NCI-H524 (cell line): Measurements from ENCODE around the gene FAHD2B.
"Not testable (repeated sequence)": the region's sequence is repeated elsewhere in the genome, so short reads cannot be mapped to it uniquely, and the experiment has no call there.

ENCODE experiments used
- DNase-seq, 2 experiments: peaks; one replicate each; lab custom pipeline; 2025; lab: John Stamatoyannopoulos, UW

FAHD2B gene

GRCh38 chr2:97067279-97068004, 27.2 kb downstream of the FAHD2B start:
- DNase-seq, result peak in 1 of 2 experiments; percentile 16

- DNase-seq, result not testable (repeated sequence)
Observed at GRCh38 chr2:97066030-97066429, 28.7 kb downstream of the FAHD2B start.

- DNase-seq, result not testable (repeated sequence)
Observed at GRCh38 chr2:97062020-97062419, 32.7 kb downstream of the FAHD2B start.

GRCh38 chr2:97059782-97060181, 34.9 kb downstream of the FAHD2B start:
- DNase-seq, result not testable (repeated sequence)

- DNase-seq, result peak in 1 of 2 experiments; percentile 7
Observed at GRCh38 chr2:97056150-97056549, 38.5 kb downstream of the FAHD2B start.

- DNase-seq, result not testable (repeated sequence)
Observed at GRCh38 chr2:97050032-97050431, 44.6 kb downstream of the FAHD2B start.

- DNase-seq, result not testable (repeated sequence)
Observed at GRCh38 chr2:97048448-97048847, 46.2 kb downstream of the FAHD2B start.

- not testable (repeated sequence) for DNase-seq
Observed at GRCh38 chr2:97046676-97047075, 48.0 kb downstream of the FAHD2B start.

GRCh38 chr2:97045895-97046499, 48.7 kb downstream of the FAHD2B start:
- not testable (repeated sequence) for DNase-seq
